Measurements from ENCODE around the gene HEY2. TPM values are rescaled to one million over a fixed set of nuclear protein-coding genes. Genes with fewer than 3 reads are reported as not detected.

Gene HEY2
- total RNA-seq, 1 experiment from 2014 or later, result not detected

GRCh38 chr6:125810445-125810844, 61.0 kb downstream of the HEY2 start:
- ChIA-PET POLR2A (no interaction called here), CTCF (no interaction called here)
- in situ Hi-C loops (cut with HindIII; ENCODE audit: low pct_unique_long_range_greater_than_20kb, low sequenced_read_pairs) (no loop called here), intact Hi-C loops (cut with micrococcal nuclease; ENCODE audit: unreplicated experiment) (no loop called here)
- no peaks in the 10 kb centered on the region for H3K36me3 ChIP-seq (ENCODE audit: control insufficient read depth, insufficient read depth, low read length)
- H3K4me3 ChIP-seq (ENCODE audit: low read depth in 2 of 2, low read length in 2 of 2), result no peak overlapping the region
- H3K9me3 ChIP-seq (ENCODE audit: control insufficient read depth, insufficient read depth, low read depth, low read length), result no peaks in the 10 kb centered on the region
- ATAC-seq (no peak), DNase-seq (ENCODE audit: low read depth, low spot score) (no peak)
- no peak overlapping the region for H3K27ac ChIP-seq (ENCODE audit: low read length)
- H3K27me3 ChIP-seq (ENCODE audit: control insufficient read depth, insufficient read depth, low read length), result no peaks in the 10 kb centered on the region
- no TSS peak for BruUV-seq (replicated peaks)
- TF ChIP-seq REST (IDR thresholded peaks at IDR 0.05; ENCODE audit: insufficient read depth in 1 of 2, low read depth in 2 of 2, low read length in 1 of 2), result no peak
- TF ChIP-seq TCF7L2 (IDR thresholded peaks at IDR 0.05; ENCODE audit: low read depth, low read length), result no peak
- no peak for TF ChIP-seq POLR2AphosphoS5 (IDR thresholded peaks at IDR 0.05; ENCODE audit: low read depth, low read length)
- no peak for TF ChIP-seq SIN3A (IDR thresholded peaks at IDR 0.05; ENCODE audit: borderline replicate concordance, insufficient read depth, low read depth, low read length)
- TF ChIP-seq CTCF (IDR thresholded peaks at IDR 0.05), result no peak
- H3K4me1 ChIP-seq (ENCODE audit: control insufficient read depth, insufficient read depth, low read length), result peaks cover 9% of the 10 kb centered on the region

Other genes starting within 250 kb of the HEY2 start
- gene NCOA7, start 41.3 kb downstream of the HEY2 start, total RNA-seq (2021; ENCODE audit: unreplicated experiment), result 37.3 TPM
- 11.5 TPM for gene HINT3, start 207.1 kb downstream of the HEY2 start, total RNA-seq (2021; ENCODE audit: unreplicated experiment)
- gene TRMT11, start 236.9 kb downstream of the HEY2 start, total RNA-seq (2021; ENCODE audit: unreplicated experiment), result 34.3 TPM